Activated naive CD4-positive, alpha-beta T cell treated with anti-CD3 and anti-CD28 coated beads, Interleukin-2, amount 50 U/mL, for 72 hours (primary cell): ENCODE measurements around the gene CHRM4. TPM values are rescaled to one million over a fixed set of nuclear protein-coding genes. Genes with fewer than 3 reads are reported as not detected.
"Not testable (repeated sequence)": the region's sequence is repeated elsewhere in the genome, so short reads cannot be mapped to it uniquely, and the experiment has no call there.

Experiments
- ATAC-seq, 2 donors: fragments of 150-1000 bp; cut with Tn5 transposase; 2 replicates each; pipeline ENCODE4 v1.10.0; 2021; ENCODE audit warnings: mild to moderate bottlenecking in 2 of 2, moderate library complexity in 2 of 2
- DNase-seq, 2 donors: peaks; one replicate each; pipeline ENCODE4 v3.0.0; 2021 to 2022; ENCODE audit warnings: low spot score in 2 of 2
- H3K27ac Mint-ChIP-seq, 2 donors: one replicate each; pipeline ENCODE4 v1.8.0; 2022; ENCODE audit warnings: mild to moderate bottlenecking in 2 of 2, mixed read lengths in 2 of 2
- H3K36me3 Mint-ChIP-seq, 2 donors: one replicate each; pipeline ENCODE4 v1.8.0; 2022; ENCODE audit warnings: mixed read lengths in 2 of 2
- H3K9me3 Mint-ChIP-seq, 2 donors: one replicate each; pipeline ENCODE4 v1.8.0; 2022; ENCODE audit warnings: mixed read lengths in 2 of 2
- total RNA-seq, 2 donors: library from RNA; stranded (reverse); gene quantifications; one replicate each; pipeline ENCODE4 v1.2.3, GENCODE V29; 2022

Gene CHRM4
- total RNA-seq, 2 donors from 2014 or later = 0.64 TPM; not detected in 1

DNA sequence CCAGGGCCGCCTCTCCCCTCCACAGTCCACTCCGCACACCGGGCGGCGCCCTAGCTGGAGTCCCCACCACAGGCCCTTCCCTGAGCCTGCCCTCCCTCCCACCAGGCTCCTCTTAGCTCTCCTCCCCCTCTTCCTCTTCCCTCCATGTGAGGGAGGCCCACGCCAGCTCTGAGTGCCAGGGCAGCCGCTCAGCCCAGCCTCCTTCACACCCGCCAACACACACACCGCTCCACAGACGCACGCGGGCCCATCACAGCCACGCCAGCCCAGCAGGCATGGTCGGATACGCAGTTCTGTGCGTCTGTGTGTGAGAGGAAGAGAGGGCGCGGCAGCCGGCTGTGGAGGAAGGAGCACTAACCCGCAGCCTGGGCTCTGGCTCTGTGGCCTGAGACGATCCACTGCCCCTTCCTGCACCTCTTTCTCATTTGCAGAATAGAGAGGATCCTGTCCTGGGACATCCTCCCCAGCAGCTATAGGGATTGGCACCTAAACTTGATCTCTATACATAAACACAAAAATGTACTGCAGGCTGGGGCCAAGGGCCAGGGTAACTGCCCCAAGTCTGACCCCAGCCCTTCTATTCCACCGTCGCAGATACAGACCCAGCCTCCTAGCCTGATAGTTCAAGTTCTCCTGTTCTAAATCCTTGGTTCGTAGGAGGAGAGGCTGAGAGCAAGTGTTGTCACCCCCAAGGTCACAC lies 3.5 kb downstream of the CHRM4 start:
- ATAC-seq = no peak
- no peaks in the 10 kb centered on the region for H3K9me3 Mint-ChIP-seq

DNA sequence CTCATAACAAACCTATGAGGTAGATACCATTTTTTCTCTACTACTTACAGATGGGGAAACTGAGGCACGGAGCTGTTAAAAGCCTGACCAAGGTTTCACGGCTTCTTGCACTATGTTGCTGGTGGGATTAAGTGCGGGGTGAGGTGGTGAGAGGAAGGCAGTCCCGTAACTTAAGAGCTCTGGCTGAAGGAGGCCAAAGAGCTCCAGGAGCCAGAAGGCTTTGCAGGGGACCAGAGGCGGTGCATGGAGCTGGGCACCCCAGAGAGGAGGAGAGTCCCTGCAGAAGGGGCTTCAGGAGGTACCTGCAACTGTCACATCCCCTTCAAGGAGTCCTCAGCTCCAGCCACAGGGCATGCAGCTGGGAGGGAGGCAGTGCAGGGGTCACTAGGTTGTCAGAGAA lies 4.1 kb downstream of the CHRM4 start:
- no peak overlapping the region for H3K27ac Mint-ChIP-seq
- DNase-seq = no peak
- H3K9me3 Mint-ChIP-seq = no peaks in the 10 kb centered on the region
- H3K36me3 Mint-ChIP-seq = peaks cover 0 to under 1% of the 10 kb centered on the region in 2 donors
- no peak for ATAC-seq

More for the DNA sequence above, 3.5 kb downstream of the CHRM4 start:
- Mint-ChIP-seq H3K27ac (no peak overlapping the region), H3K36me3 (peaks cover 6 to 7% of the 10 kb centered on the region in 2 donors)
- DNase-seq = no peak

DNA sequence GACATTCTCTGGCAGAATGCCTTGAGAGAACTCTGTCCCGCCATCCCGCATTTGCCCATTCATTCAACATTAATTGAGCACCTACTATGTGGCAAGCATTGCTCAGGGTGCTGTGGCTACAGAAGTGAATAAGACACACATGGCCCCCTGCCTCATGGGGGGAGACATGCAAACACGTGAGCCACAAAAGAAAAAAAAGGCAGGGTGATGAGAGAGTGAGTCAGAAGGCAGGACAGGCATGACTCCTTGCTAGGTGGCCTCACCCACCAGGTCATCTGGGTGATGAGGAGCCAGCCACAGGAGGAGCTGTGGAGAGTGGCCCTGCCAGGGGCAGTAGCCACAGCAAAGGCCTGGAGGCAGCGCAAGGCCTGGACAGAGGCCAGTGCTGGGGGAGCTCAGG lies 4.9 kb downstream of the CHRM4 start:
- no peaks in the 10 kb centered on the region for H3K9me3 Mint-ChIP-seq
- ATAC-seq (peak in 1 of 2 donors; percentile 62), DNase-seq (no peak)
- no peak overlapping the region for H3K27ac Mint-ChIP-seq
- no peaks in the 10 kb centered on the region for H3K36me3 Mint-ChIP-seq

DNA sequence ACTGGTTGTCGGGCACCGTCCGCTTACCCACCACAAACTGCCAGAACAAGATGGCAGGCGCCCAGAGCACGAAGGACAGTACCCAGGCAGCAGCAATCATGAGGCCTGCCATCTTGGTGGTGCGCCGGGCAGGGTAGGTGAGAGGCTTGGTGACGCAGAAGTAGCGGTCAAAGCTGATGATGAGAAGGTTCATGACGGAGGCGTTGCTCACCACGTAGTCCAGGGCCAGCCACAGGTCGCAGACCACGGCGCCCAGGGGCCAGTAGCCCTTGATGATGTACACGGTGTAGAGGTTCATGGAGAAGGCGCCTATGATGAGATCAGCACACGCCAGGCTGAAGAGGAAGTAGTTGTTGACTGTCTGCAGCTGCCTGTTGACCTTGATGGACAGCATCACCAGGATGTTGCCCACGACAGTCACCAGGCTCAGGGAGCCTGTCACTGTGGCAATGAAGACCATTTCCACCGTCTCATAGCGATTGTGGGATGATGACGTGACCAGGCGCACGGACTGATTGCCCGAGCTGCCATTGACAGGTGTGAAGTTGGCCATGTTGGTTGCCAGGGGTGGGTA lies 5.5 kb downstream of the CHRM4 start:
- H3K27ac Mint-ChIP-seq = no peak overlapping the region
- no peaks in the 10 kb centered on the region for H3K36me3 Mint-ChIP-seq
- no peak for DNase-seq
- no peaks in the 10 kb centered on the region for H3K9me3 Mint-ChIP-seq
- no peak for ATAC-seq

DNA sequence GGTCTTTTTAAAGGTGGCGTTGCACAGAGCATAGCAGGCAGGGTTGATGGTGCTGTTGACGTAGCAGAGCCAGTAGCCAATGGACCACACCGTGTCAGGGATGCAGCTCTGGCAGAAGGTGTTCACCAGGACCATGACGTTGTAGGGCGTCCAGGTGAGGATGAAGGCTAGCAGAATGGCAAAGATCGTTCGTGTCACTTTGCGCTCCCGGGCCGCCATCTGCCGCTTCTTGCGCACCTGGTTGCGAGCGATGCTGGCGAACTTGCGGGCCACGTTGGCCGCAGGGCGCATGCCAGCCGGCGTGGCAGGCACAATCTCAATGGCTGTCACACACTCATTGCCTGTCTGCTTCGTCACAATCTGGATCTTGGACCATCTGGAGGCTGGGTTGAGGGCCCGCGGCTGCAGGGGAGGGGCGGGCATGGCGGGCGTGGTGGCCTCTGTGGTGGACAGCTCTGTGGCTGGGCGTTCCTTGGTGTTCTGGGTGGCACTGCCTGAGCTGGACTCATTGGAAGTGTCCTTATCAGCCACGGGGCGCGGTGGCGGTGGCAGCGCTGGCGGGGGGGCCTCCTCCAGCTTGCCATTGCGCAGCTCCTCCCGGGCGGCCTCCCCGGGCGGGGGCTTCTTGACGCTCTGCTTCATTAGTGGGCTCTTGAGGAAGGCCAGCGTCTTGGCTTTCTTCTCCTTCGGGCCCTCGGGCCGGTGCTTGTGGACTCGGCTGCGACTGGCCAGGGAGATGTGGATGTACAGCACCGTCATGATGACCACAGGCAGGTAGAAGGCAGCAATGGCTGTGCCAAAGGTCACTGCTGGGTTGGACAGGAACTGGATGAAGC lies 6.2 kb downstream of the CHRM4 start:
- Mint-ChIP-seq H3K36me3 (no peaks in the 10 kb centered on the region), H3K27ac (no peak overlapping the region), H3K9me3 (no peaks in the 10 kb centered on the region)
- ATAC-seq (no peak), DNase-seq (no peak)

DNA sequence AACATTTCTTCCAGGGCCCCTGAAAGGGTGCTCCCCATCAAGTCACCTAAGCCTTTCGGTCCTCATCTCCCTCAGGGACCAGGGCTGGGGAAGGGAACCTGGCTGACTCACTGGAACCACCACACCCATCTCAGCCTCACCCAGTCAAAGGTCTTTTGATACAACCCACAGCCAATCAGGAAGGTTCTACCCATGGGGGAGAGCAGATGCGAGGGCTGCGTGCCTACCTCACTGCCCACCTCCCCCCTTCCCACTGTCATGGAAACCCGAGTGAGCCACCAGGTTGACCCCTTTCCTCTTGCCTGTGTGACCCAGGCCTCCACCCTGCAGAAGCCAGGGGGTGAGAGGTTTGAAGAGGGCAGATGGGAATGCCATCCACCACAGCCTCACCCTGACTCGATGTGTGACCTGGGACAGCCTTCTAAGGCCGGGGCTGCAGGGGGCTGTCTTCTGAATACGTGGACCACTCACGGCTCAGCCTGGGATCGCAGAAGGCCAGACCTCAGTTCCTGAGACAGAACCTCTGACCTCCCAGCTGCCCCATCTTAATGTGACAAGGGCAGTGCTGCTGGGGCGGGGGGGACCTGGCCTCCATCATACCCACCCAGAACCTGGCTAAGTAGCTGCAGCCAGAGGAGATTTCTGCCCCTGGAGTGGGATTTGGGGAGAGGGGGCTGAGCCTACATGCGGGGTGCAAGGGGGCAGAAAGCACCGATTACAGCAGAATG lies 7.4 kb downstream of the CHRM4 start:
- no peak for DNase-seq
- no peak for ATAC-seq
- H3K36me3 Mint-ChIP-seq = no peaks in the 10 kb centered on the region
- no peaks in the 10 kb centered on the region for H3K9me3 Mint-ChIP-seq
- no peak overlapping the region for H3K27ac Mint-ChIP-seq

DNA sequence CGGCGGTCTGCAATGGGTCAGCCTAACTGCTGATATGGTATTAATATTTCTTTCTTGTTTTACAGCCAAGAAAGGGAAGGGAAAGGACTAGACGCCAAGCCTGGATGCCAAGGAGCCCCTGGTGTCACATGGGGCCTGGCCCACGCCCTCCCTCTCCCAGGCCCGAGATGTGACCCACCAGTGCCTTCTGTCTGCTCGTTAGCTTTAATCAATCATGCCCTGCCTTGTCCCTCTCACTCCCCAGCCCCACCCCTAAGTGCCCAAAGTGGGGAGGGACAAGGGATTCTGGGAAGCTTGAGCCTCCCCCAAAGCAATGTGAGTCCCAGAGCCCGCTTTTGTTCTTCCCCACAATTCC lies 8.2 kb downstream of the CHRM4 start:
- Mint-ChIP-seq H3K27ac (no peak overlapping the region), H3K36me3 (no peaks in the 10 kb centered on the region), H3K9me3 (no peaks in the 10 kb centered on the region)
- ATAC-seq (no peak), DNase-seq (no peak)

DNA sequence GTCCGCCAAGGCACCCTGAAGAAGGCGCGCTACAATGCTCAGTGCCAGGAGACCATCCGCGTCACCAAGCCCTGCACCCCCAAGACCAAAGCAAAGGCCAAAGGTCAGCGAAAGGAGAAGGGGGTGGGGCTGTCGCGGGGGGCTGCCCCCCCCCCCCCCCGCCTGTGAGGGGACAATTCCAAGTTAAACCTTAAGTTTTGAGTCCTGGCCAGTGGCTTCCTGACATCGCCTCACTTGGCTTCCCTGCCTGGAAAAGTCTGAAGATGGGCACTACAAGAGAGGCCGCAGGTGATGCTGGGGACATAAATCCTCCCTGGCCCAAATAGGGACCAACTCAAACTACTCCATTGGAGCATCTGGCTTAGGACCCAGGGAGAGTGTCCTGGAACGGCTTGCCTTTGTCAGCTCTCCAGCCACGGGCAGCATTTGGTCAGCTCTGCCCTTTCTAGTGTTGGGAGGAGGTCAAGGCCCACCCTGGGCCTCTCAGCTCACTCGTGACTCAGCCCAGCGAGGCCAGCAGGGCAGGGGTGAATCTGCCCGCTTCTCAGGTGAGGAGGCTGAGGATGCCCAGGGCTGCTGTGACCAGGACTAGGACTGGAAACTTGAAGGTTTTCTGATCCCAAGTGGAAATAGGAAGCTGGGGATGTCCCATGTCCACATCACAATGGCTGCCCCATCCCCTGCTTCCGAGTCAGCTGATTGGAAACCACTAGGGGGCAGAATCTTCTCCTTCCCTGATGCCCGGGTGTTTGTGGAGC lies 8.8 kb downstream of the CHRM4 start:
- Mint-ChIP-seq H3K27ac (no peak overlapping the region), H3K9me3 (no peaks in the 10 kb centered on the region), H3K36me3 (peaks cover 0 to 4% of the 10 kb centered on the region in 2 donors)
- no peak for ATAC-seq
- no peak for DNase-seq

DNA sequence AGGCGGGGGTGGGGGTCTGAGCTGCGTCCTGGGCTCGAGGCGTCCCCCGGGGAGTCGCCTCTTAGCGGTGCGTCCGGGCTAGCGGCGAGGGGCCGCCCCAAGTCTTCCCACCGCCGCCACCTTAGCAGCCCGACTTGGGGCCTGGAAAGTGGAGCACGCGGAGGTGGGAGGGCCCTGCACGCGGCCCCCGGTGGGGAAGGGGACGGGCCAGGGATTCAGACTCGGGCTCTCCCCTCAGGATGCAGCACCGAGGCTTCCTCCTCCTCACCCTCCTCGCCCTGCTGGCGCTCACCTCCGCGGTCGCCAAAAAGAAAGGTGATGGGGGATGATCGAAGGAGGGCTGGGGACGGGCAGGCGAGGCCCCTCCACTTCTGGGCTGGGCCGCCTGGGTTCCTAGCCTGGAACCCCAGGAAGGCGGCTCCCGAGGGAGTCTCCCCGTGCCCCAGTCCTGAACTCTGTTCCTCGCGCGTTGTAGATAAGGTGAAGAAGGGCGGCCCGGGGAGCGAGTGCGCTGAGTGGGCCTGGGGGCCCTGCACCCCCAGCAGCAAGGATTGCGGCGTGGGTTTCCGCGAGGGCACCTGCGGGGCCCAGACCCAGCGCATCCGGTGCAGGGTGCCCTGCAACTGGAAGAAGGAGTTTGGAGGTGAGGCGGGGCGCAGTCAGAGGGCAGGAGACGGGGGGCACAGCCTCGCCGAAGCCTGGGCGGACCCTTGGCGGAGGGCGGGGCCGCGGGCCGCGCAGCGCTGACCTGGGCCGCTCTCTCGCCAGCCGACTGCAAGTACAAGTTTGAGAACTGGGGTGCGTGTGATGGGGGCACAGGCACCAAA lies 9.5 kb downstream of the CHRM4 start:
- Mint-ChIP-seq H3K27ac (peak overlapping the region in 1 of 2 donors; percentile 29), H3K9me3 (no peaks in the 10 kb centered on the region), H3K36me3 (peaks cover 0 to 11% of the 10 kb centered on the region in 2 donors)
- ATAC-seq (peak; percentile 14 to 19), DNase-seq (no peak)

DNA sequence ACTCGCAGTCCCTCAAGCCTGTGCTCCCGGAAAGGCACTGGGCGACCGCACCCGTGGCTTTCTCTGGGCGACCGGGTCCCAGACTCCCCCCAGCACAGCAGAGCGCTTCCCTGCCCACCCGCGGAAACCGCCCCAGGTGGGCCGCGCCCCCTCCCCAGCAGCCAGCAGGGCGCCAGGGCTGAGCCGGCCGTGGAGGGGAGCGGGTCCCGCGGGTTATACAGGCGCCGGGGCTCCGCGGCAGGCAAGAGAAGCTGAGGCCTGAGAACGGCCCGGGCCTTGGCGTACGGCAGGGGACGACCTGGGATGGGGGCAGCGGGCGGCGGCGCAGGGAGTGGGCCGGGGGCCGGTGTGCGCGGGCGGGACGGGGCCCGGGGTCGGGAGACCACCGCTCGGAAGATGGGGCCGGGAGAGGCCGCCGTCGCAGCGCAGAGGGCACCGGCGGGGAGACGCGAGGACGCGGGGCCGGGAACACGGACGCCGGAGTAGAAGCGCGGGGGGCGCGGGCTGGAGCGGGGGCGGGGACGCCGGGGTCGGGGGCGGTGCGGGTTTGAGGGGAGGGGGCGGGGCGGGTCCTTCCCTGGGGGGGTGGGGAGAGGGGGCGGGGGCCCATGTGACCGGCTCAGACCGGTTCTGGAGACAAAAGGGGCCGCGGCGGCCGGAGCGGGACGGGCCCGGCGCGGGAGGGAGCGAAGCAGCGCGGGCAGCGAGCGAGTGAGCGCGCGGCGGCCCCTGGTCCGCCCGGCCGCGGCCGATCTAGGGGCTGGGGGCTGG lies 10.3 kb downstream of the CHRM4 start, which contains the start of gene MDK:
TSS of gene MDK (plus strand) at position 622 of the 771 bp plus-strand sequence. CDS start 389 bp downstream, outside the sequence.
- no peaks in the 10 kb centered on the region for H3K9me3 Mint-ChIP-seq

DNA sequence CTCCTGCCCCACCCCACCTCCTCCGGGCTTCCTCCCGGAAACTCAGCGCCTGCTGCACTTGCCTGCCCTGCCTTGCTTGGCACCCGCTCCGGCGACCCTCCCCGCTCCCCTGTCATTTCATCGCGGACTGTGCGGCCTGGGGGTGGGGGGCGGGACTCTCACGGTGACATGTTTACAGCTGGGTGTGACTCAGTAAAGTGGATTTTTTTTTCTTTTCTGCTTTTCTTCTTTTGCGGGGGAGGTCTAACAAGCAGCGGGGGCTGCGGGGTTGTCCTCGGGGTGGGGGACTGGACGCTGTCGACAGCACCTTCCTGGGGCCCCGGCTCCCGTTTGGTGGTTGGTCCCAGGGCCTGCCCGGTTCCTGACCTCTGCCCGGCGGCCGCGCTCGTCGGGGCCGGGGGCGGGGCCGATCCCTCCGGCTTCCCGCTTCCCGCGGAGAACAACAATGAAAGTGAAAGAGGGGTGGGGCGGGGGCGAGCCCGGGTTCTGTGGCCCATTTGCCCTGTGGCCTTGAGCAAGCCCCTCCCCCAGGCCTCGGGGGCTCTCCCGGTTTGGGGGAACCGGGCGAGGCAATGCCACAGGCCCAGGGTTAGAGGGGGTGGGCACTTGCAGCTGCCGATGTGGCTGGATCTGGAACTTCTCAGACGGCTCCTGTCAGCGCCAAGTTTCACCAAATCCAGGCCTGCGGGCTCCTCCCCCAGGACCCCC lies 11.1 kb downstream of the CHRM4 start:
- Mint-ChIP-seq H3K9me3 (no peaks in the 10 kb centered on the region), H3K36me3 (peaks cover 0 to 11% of the 10 kb centered on the region in 2 donors), H3K27ac (peak overlapping the region in 1 of 2 donors; percentile 72)
- DNase-seq = peak; percentile 55 to 89
- ATAC-seq = peak; percentile 56 to 73

More for the DNA sequence above, 10.3 kb downstream of the CHRM4 start, which contains the start of gene MDK:
- peaks cover 0 to 11% of the 10 kb centered on the region in 2 donors for H3K36me3 Mint-ChIP-seq
- ATAC-seq (peak; percentile 24 to 25), DNase-seq (no peak)
- H3K27ac Mint-ChIP-seq = peak within 1 kb of the TSS; percentile 29 to 72

DNA sequence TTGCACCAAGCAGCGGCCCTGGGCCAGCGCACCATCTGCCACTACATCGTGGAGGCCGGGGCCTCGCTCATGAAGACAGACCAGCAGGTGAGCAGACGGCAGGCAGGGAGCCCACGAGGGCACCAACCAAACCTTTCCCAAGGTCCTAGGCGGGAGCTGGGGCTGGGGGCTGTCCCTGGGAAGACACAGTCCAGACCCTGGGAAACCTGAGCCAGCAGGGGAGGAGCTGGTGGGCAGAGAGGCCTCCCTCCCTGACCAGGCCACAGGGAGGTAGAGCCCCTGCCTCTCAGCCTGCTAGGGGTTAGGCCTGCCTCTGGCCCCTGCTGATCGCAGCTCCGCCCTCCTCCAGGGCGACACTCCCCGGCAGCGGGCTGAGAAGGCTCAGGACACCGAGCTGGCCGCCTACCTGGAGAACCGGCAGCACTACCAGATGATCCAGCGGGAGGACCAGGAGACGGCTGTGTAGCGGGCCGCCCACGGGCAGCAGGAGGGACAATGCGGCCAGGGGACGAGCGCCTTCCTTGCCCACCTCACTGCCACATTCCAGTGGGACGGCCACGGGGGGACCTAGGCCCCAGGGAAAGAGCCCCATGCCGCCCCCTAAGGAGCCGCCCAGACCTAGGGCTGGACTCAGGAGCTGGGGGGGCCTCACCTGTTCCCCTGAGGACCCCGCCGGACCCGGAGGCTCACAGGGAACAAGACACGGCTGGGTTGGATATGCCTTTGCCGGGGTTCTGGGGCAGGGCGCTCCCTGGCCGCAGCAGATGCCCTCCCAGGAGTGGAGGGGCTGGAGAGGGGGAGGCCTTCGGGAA lies 11.9 kb downstream of the CHRM4 start:
- ATAC-seq, DNase-seq, H3K9me3 Mint-ChIP-seq: not testable (repeated sequence)
- H3K27ac Mint-ChIP-seq = peak overlapping the region; percentile 29 to 72
- peaks cover 4 to 16% of the 10 kb centered on the region in 2 donors for H3K36me3 Mint-ChIP-seq

DNA sequence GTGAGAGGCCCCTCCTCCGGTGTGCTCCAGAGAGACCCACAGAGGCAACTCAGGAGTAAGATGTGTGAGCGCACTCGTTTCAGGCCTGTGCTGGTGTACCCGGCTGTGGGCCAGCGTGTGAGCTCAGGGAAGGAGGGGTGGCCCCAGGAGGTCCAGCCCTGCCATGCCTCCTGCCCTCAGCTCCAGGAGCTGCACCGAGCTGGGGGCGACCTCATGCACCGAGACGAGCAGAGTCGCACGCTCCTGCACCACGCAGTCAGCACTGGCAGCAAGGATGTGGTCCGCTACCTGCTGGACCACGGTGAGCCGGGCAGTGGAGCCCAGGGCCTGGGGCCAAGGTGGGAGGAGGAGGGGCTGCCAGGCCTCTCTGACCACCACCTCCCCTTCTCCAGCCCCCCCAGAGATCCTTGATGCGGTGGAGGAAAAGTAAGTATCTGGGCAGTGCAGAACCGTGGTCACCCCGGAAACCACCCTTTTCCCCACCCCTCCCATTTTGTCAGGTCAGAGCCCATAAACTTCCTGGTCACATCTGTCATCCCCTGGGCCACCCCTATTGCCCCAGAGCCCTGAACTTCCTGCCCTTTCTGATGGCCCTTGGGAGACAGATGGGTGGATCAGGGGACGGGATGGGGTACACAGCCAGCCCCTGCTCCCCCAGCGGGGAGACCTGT lies 12.6 kb downstream of the CHRM4 start:
- H3K27ac Mint-ChIP-seq = peak overlapping the region in 1 of 2 donors; percentile 55
- H3K9me3 Mint-ChIP-seq = no peaks in the 10 kb centered on the region
- DNase-seq = no peak

More for the DNA sequence above, 12.6 kb downstream of the CHRM4 start:
- peaks cover 4 to 16% of the 10 kb centered on the region in 2 donors for H3K36me3 Mint-ChIP-seq
- no peak for ATAC-seq
